GM18498 (cell line): ENCODE measurements around the gene DGKA.
A peak's percentile ranks its signal among the peaks of the same experiment; 100 is the strongest.

Experiments
- ATAC-seq: cut with Tn5 transposase; IDR thresholded peaks from one replicate; pipeline ENCODE4 v1.9.1; 2021; ENCODE audit warnings: mild to moderate bottlenecking, moderate library complexity; ENCODE audit not compliant: unreplicated experiment

The DGKA gene

DNA sequence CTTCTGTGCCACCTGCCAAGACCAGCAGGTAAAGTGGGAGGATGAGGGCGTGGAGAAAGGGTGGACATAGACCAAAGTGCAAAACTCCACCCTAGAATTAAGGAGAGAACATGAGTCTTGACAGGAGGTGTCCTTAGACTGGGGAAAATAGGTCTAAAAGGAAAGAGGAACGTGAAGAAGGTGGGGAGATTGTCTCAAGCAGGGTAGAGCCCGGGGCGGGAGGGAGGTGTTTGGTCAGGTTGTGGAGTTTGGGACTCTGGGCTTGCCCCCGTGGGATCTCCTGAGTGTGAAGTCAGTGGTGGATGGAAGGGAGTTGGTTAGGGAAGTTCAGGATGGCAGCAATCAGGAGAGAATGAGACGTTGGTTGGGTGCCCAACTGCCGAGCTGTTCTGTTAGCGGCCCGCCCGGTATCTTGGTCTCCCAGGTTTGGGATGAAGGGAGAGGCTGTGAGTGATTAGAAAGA, 386 bp downstream of the DGKA start:
- no peak for ATAC-seq

- ATAC-seq = no peak
Observed at GRCh38 chr12:55931780-55932550, 1.0 kb downstream of the DGKA start.

- no peak for ATAC-seq
Observed at GRCh38 chr12:55932551-55932910, 1.6 kb downstream of the DGKA start.

DNA sequence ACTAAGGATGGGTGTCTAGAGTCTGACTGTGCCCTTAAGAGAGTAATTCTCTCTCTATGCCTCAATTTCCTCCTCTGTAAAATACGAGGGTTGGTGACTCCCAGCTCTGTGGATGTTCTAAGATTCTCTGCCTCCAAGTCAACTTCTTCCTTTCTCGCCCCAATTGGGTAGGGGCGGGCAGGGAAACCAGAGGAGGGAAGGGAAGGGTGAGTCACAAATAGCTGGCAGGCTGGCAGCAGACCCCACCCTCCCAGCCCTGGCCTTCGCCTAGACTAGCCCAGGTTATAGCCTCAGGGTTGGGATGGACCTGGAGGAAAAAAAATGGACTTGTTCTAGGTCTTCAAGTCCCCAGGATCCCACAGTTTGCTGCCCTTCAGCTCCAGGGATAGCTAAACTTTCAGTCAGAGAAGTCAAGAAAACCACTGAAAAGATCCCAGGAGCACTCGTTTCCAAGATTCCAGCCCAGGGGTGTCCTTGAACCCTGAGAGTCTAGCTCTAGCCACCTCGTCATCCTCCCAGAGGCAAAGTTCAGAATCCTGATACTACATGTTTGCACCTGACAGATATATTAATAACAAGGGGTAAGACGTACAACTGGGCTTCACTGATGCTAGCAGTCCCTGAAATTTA, 2.3 kb downstream of the DGKA start:
- ATAC-seq = no peak

GRCh38 chr12:55933799-55934742, 3.1 kb downstream of the DGKA start:
- no peak for ATAC-seq

DNA sequence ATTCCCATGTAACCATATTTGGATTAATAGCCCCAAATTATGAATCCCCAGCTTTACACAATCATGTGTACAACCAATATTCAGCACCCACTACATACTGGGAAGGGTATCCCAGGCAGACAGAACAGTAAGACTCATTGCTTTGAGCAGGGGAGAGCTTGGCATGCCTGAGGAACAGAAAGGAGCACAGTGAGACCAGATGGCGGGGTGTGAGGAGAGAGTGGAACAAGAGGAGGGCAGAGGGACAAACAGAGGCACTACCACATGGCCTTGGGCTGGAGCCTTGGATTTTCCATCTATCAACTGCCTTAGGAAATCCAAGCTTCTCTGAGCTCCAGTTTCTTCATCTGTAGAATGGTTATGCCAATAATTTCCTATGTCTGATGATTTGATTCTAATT, 3.8 kb downstream of the DGKA start:
- ATAC-seq = no peak

DNA sequence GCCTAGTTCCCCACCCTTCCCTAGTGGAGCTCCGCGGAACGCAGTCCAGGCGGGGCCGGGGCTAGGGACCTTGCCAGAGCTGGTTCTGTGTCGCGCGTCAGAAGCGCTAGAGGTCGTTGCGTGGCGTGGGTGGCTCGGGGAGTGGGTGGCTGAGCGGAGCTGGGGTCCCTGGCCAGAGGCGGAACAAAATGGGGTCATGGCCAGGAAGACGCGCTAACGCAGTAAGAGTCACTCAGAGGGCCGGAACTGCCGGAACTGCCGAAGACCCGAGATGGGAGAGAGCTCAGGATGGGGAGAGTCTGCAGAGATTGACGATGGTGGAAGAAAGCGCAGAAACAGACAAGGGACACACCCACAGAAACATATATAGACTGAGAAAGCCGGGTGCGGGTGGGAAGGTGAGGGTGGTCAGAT, 4.8 kb downstream of the DGKA start:
- no peak for ATAC-seq

DNA sequence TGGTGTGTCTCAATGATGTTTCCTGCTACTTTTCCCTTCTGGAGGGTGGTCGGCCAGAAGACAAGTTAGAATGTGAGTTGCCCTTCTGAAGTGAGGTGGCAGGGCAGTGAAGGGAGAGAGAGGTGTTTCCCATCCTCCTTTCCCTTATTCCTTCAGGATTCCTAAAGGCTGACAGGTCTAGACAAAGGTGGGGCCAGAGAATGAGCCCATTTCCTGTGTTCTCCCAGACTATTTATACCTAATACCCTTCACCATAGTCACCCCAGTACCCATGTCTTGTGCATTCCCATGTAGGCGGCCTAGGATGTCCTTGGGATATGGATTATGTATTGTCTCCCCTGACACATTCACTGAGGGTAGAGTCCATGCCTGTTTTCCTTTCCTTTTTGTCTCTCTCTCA, 7.0 kb downstream of the DGKA start:
- ATAC-seq = no peak

GRCh38 chr12:55938826-55939501, 8.0 kb downstream of the DGKA start:
- ATAC-seq = no peak

DNA sequence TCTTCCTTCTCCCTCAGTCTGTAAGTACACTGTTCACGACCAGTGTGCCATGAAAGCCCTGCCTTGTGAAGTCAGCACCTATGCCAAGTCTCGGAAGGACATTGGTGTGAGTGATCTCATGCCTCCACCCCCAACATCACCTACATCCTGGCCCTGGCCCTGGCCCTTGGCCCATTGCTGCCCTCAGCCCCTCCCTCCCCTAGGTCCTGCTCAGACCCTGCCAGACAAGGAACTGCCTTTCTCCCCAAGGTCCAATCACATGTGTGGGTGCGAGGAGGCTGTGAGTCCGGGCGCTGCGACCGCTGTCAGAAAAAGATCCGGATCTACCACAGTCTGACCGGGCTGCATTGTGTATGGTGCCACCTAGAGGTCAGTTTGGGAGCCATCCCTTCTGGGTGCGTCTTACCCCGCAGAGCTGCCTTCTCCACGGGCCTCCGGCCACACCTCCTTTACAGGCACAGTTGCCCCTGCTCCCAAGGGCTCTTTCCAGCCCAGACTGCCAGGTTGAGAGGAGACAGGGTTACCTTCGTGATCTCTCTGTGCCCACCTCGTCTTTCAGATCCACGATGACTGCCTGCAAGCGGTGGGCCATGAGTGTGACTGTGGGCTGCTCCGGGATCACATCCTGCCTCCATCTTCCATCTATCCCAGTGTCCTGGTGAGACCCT, 9.2 kb downstream of the DGKA start:
- peak; percentile 94 for ATAC-seq

- no peak for ATAC-seq
Observed at GRCh38 chr12:55942055-55942454, 11.1 kb downstream of the DGKA start.

DNA sequence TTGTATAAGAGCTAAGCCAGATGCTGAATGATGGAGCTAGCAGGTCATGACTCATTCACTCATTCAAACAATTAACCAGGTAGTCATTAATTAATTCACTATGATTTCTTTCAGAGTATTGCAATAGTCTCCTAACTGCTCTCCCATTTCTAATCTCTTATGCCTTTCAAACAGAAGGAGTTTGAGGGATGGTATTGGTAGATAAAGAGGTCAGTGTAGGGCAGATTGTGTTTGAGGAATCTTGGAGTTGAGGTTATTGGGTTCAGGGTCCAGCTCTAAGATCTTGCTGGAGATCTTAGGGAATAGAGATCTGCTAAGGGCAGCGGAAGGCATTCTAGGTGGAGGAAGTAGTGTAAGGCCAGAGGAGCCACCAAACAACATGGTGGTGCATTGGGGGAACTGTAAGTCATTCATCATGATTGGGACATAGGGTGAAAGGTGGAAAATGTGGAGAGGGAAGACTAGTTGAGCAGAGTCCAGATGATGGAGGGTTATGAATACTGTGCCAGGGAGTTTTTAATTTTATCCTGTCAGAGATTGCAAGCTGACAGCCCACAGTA, 11.7 kb downstream of the DGKA start:
- ATAC-seq = no peak

DNA sequence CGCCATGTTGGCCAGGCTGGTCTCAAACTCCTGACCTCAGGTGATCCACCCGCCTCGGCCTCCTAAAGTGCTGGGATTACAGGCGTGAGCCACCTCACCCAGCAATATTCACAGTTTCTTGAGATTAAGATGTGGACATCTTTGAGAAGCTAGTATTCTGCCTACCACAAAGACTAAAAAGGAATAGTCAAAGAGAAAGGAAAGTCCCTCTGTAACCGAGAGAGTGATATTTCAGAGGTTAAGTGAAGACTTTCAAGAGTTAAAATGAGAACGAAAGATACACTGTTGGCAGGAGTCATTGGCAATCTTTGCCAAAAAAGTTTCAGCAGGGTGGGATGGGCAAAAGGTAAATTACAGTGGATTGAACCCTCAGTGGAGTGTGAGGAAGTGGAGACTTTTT, 15.6 kb downstream of the DGKA start:
- no peak for ATAC-seq

DNA sequence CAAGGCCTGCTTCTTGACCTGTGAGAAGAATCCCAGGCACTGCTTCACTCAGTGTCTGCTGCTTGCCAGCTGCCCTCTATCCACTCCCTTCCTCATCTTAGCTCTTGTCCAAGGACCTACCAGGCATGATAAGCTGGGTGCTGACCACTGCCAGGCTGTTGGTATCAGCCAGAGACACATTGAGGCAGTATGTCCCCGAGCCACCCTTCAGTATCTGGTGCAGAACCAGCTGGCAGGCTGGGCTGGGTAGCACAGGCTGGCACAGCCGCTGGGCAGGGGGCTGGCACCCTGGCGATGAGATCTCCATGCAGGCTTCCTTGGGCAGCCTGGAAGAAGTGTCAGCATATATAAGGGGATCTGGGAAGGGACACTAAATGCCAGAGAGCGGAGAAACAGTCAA, 24.4 kb downstream of the DGKA start:
- ATAC-seq = no peak

- ATAC-seq = no peak
Observed at GRCh38 chr12:55955800-55956508, 25.0 kb downstream of the DGKA start.

GRCh38 chr12:55957106-55957859, 26.3 kb downstream of the DGKA start:
- ATAC-seq = no peak

- no peak for ATAC-seq
Observed at GRCh38 chr12:55963760-55964159, 32.8 kb downstream of the DGKA start.

DNA sequence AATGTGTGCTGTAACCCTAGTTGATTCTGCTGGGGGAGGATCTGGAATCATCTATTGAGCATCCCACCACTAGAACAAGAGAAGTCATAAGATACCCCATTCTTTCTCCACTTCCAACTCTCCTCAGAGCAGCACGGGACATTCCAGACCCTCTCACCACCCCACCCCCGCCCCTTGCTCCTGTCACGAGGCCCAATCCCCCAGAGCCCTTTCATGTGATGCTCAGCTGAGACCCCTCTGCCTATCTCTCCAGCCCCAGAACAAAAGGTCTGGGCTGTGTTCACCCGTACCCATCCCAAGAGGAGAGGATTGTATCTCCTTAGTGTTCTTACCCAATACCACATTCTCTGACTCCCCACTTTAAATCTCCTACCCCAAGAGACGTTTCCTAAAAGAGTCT, 34.3 kb downstream of the DGKA start:
- no peak for ATAC-seq

- ATAC-seq = no peak
Observed at GRCh38 chr12:55965941-55966407, 35.0 kb downstream of the DGKA start, which contains the start of gene PMEL. TSS of gene PMEL (minus strand) at chr12:55966042. CDS start at chr12:55966011, 31 bp downstream.
